GM18873 (cell line): Measurements from ENCODE around the gene PCK1.
"Not testable (repeated sequence)": the region's sequence is repeated elsewhere in the genome, so short reads cannot be mapped to it uniquely, and the experiment has no call there.

Source experiments
- ATAC-seq: cut with Tn5 transposase; IDR thresholded peaks from one replicate; pipeline ENCODE4 v1.9.1; 2021; ENCODE audit warnings: mild to moderate bottlenecking, moderate library complexity, moderate number of reproducible peaks; ENCODE audit not compliant: unreplicated experiment, low FRiP score

PCK1 gene

GRCh38 chr20:57560554-57561355, at the start of gene PCK1:
PCK1 (plus strand) TSS chr20:57561110; CDS start chr20:57561412, 302 bp downstream.
- ATAC-seq, result no peak

GRCh38 chr20:57511709-57512108, 49.2 kb upstream of the PCK1 start:
- ATAC-seq, result not testable (repeated sequence)

GRCh38 chr20:57512432-57512831, 48.5 kb upstream of the PCK1 start:
- no peak for ATAC-seq

GRCh38 chr20:57513199-57513598, 47.7 kb upstream of the PCK1 start:
- ATAC-seq, result no peak

GRCh38 chr20:57514273-57514751, 46.6 kb upstream of the PCK1 start:
- ATAC-seq, result no peak

GRCh38 chr20:57517904-57518303, 43.0 kb upstream of the PCK1 start:
- ATAC-seq, result no peak

- ATAC-seq, result no peak
Observed at GRCh38 chr20:57522380-57523140, 38.4 kb upstream of the PCK1 start.

- no peak for ATAC-seq
Observed at GRCh38 chr20:57523782-57524181, 37.1 kb upstream of the PCK1 start.

- no peak for ATAC-seq
Observed at GRCh38 chr20:57524511-57525176, 36.3 kb upstream of the PCK1 start, which contains the start of gene CTCFL. CTCFL (minus strand) TSS chr20:57525140; CDS start chr20:57524205, 935 bp downstream.

GRCh38 chr20:57525328-57526086, 35.4 kb upstream of the PCK1 start:
- no peak for ATAC-seq

- ATAC-seq, result no peak
Observed at GRCh38 chr20:57526087-57526884, 34.6 kb upstream of the PCK1 start.

- no peak for ATAC-seq
Observed at GRCh38 chr20:57526885-57527460, 33.9 kb upstream of the PCK1 start.

- no peak for ATAC-seq
Observed at GRCh38 chr20:57527728-57528127, 33.2 kb upstream of the PCK1 start.

- no peak for ATAC-seq
Observed at GRCh38 chr20:57528148-57528547, 32.8 kb upstream of the PCK1 start.

- ATAC-seq, result no peak
Observed at GRCh38 chr20:57529160-57529585, 31.7 kb upstream of the PCK1 start.

GRCh38 chr20:57529810-57530209, 31.1 kb upstream of the PCK1 start:
- no peak for ATAC-seq

- no peak for ATAC-seq
Observed at GRCh38 chr20:57530327-57530981, 30.5 kb upstream of the PCK1 start.

- no peak for ATAC-seq
Observed at GRCh38 chr20:57532104-57532503, 28.8 kb upstream of the PCK1 start.
